Measurements from ENCODE around the gene TRPV2.

Gene TRPV2

GRCh38 chr17:16477666-16478065, 62.3 kb downstream of the TRPV2 start:
- DNase-seq, result no peak

GRCh38 chr17:16478649-16479048, 63.3 kb downstream of the TRPV2 start:
- no peak for DNase-seq

GRCh38 chr17:16479264-16479663, 63.9 kb downstream of the TRPV2 start:
- DNase-seq, result no peak

- no peak for DNase-seq
Observed at GRCh38 chr17:16480995-16481394, 65.6 kb downstream of the TRPV2 start.

- DNase-seq, result no peak
Observed at GRCh38 chr17:16482253-16482652, 66.9 kb downstream of the TRPV2 start.

- DNase-seq, result no peak
Observed at GRCh38 chr17:16483021-16483645, 67.8 kb downstream of the TRPV2 start.

- DNase-seq, result no peak
Observed at GRCh38 chr17:16484445-16485175, 69.2 kb downstream of the TRPV2 start.

All from activated gamma-delta T cell treated with Interleukin-2 at 50 U/mL for 16 hours (primary cell).